Measurements from ENCODE around the gene OLFML2A. TPM values are rescaled to one million over a fixed set of nuclear protein-coding genes. Genes with fewer than 3 reads are reported as not detected.
"Not testable (repeated sequence)": the region's sequence is repeated elsewhere in the genome, so short reads cannot be mapped to it uniquely, and the experiment has no call there.

Gene OLFML2A
- total RNA-seq, 2 experiments from 2014 or later = 4.4 to 6.7 TPM

- Histone ChIP-seq H3K4me2 (ENCODE audit: low read length) (no peak overlapping the region), H3K4me1 (ENCODE audit: insufficient read depth, low read length, poor library complexity, severe bottlenecking) (no peaks in the 10 kb centered on the region), H4K20me1 (ENCODE audit: insufficient read depth, low read length) (no peaks in the 10 kb centered on the region), H3K79me2 (ENCODE audit: insufficient read depth, low read depth, low read length) (no peaks in the 10 kb centered on the region), H3K27ac (ENCODE audit: low read depth, low read length, poor library complexity, severe bottlenecking) (no peak overlapping the region), H3K36me3 (ENCODE audit: insufficient read depth, low read length) (no peaks in the 10 kb centered on the region), H3K9me3 (ENCODE audit: low read length) (no peaks in the 10 kb centered on the region), H3K9me2 (ENCODE audit: insufficient read depth, low read length) (no peaks in the 10 kb centered on the region), H2AFZ (ENCODE audit: low read length) (no peak overlapping the region), H3K4me3 (ENCODE audit: low read depth, low read length, poor library complexity, severe bottlenecking) (no peak overlapping the region)
- ChIA-PET CTCF (ENCODE audit: unreplicated experiment) (no interaction called here), POLR2A (interaction anchor here (0.6 kb wide), 1 partner anchor 1579 kb away, joined by 3 read pairs; no protein-coding TSS in a partner anchor)
- BruUV-seq (replicated peaks) = no TSS peak
- DNase-seq (ENCODE audit: low spot score) = no peak
- intact Hi-C loops (cut with micrococcal nuclease; ENCODE audit: unreplicated experiment) = no loop called here
- TF ChIP-seq EZH2phosphoT487 (IDR thresholded peaks at IDR 0.05; ENCODE audit: borderline replicate concordance, low read depth, low read length) = no peak
- TF ChIP-seq, protein P1, sequence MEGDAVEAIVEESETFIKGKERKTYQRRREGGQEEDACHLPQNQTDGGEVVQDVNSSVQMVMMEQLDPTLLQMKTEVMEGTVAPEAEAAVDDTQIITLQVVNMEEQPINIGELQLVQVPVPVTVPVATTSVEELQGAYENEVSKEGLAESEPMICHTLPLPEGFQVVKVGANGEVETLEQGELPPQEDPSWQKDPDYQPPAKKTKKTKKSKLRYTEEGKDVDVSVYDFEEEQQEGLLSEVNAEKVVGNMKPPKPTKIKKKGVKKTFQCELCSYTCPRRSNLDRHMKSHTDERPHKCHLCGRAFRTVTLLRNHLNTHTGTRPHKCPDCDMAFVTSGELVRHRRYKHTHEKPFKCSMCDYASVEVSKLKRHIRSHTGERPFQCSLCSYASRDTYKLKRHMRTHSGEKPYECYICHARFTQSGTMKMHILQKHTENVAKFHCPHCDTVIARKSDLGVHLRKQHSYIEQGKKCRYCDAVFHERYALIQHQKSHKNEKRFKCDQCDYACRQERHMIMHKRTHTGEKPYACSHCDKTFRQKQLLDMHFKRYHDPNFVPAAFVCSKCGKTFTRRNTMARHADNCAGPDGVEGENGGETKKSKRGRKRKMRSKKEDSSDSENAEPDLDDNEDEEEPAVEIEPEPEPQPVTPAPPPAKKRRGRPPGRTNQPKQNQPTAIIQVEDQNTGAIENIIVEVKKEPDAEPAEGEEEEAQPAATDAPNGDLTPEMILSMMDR (conservative IDR thresholded peaks at IDR 0.05; ENCODE audit: low read length) = no peak
Observed at GRCh38 chr9:124831642-124832364, 54.9 kb downstream of the OLFML2A start.

- no TSS peak for BruUV-seq (replicated peaks)
- Histone ChIP-seq H3K4me1 (ENCODE audit: insufficient read depth, low read length, poor library complexity, severe bottlenecking) (no peaks in the 10 kb centered on the region), H3K36me3 (ENCODE audit: insufficient read depth, low read length) (no peaks in the 10 kb centered on the region), H3K79me2 (ENCODE audit: insufficient read depth, low read depth, low read length) (no peaks in the 10 kb centered on the region), H4K20me1 (ENCODE audit: insufficient read depth, low read length) (no peaks in the 10 kb centered on the region), H3K4me2 (ENCODE audit: low read length) (no peak overlapping the region), H3K27ac (ENCODE audit: low read depth, low read length, poor library complexity, severe bottlenecking) (no peak overlapping the region), H2AFZ (ENCODE audit: low read length) (no peak overlapping the region), H3K9me2 (ENCODE audit: insufficient read depth, low read length) (no peaks in the 10 kb centered on the region), H3K9me3 (ENCODE audit: low read length) (no peaks in the 10 kb centered on the region), H3K4me3 (ENCODE audit: low read depth, low read length, poor library complexity, severe bottlenecking) (no peak overlapping the region)
- CTCF ChIA-PET (ENCODE audit: unreplicated experiment) = interaction anchor here (0.6 kb wide), 1 partner anchor 11 kb away, joined by 3 read pairs; no protein-coding TSS in a partner anchor
- TF ChIP-seq EZH2phosphoT487 (IDR thresholded peaks at IDR 0.05; ENCODE audit: borderline replicate concordance, low read depth, low read length) = no peak
- TF ChIP-seq, protein P1 (conservative IDR thresholded peaks at IDR 0.05; ENCODE audit: low read length) = no peak
- intact Hi-C loops (cut with micrococcal nuclease; ENCODE audit: unreplicated experiment) = no loop called here
- POLR2A ChIA-PET = interaction anchor here (0.6 kb wide), 1 partner anchor 747 kb away, joined by 3 read pairs; no protein-coding TSS in a partner anchor
- DNase-seq (ENCODE audit: low spot score) = no peak
Observed at GRCh38 chr9:124834591-124834990, 57.7 kb downstream of the OLFML2A start.

GRCh38 chr9:124835026-124835557, 58.2 kb downstream of the OLFML2A start:
- Histone ChIP-seq H2AFZ (ENCODE audit: low read length) (no peak overlapping the region), H3K79me2 (ENCODE audit: insufficient read depth, low read depth, low read length) (no peaks in the 10 kb centered on the region), H3K9me2 (ENCODE audit: insufficient read depth, low read length) (no peaks in the 10 kb centered on the region), H3K4me3 (ENCODE audit: low read depth, low read length, poor library complexity, severe bottlenecking) (no peak overlapping the region), H3K36me3 (ENCODE audit: insufficient read depth, low read length) (no peaks in the 10 kb centered on the region), H3K9me3 (ENCODE audit: low read length) (no peaks in the 10 kb centered on the region), H4K20me1 (ENCODE audit: insufficient read depth, low read length) (no peaks in the 10 kb centered on the region), H3K27ac (ENCODE audit: low read depth, low read length, poor library complexity, severe bottlenecking) (no peak overlapping the region), H3K4me1 (ENCODE audit: insufficient read depth, low read length, poor library complexity, severe bottlenecking) (no peaks in the 10 kb centered on the region), H3K4me2 (ENCODE audit: low read length) (no peak overlapping the region)
- ChIA-PET POLR2A (interaction anchor here (0.6 kb wide), 1 partner anchor 746 kb away, joined by 3 read pairs; no protein-coding TSS in a partner anchor), CTCF (ENCODE audit: unreplicated experiment) (interaction anchor here (0.6 kb wide), 1 partner anchor 11 kb away, joined by 3 read pairs; no protein-coding TSS in a partner anchor)
- no TSS peak for BruUV-seq (replicated peaks)
- TF ChIP-seq, protein P1 (conservative IDR thresholded peaks at IDR 0.05; ENCODE audit: low read length) = no peak
- no peak for TF ChIP-seq EZH2phosphoT487 (IDR thresholded peaks at IDR 0.05; ENCODE audit: borderline replicate concordance, low read depth, low read length)
- no peak for DNase-seq (ENCODE audit: low spot score)
- intact Hi-C loops (cut with micrococcal nuclease; ENCODE audit: unreplicated experiment) = no loop called here

DNA sequence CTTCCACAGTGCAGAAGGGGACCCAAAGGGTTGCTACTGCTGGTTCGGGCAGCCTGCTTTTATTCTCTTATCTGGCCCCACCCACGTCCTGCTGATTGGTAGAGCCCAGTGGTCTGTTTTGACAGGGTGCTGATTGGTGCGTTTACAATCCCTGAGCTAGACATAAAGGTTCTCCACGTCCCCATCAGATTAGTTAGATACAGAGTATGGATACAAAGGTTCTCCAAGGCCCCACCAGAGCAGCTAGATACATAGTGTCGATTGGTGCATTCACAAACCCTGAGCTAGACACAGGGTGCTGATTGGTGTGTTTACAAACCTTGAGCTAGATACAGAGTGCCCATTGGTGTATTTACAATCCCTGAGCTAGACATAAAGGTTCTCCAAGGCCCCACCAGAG, 61.2 kb downstream of the OLFML2A start:
- H3K4me3 ChIP-seq (ENCODE audit: low read depth, low read length, poor library complexity, severe bottlenecking); POLR2A ChIA-PET; H3K27ac ChIP-seq (ENCODE audit: low read depth, low read length, poor library complexity, severe bottlenecking); intact Hi-C loops (cut with micrococcal nuclease; ENCODE audit: unreplicated experiment); H2AFZ ChIP-seq (ENCODE audit: low read length); CTCF ChIA-PET (ENCODE audit: unreplicated experiment); H3K9me2 ChIP-seq (ENCODE audit: insufficient read depth, low read length); H3K79me2 ChIP-seq (ENCODE audit: insufficient read depth, low read depth, low read length); DNase-seq (ENCODE audit: low spot score); BruUV-seq (replicated peaks); H3K36me3 ChIP-seq (ENCODE audit: insufficient read depth, low read length); H3K4me2 ChIP-seq (ENCODE audit: low read length); H3K9me3 ChIP-seq (ENCODE audit: low read length); H4K20me1 ChIP-seq (ENCODE audit: insufficient read depth, low read length); H3K4me1 ChIP-seq (ENCODE audit: insufficient read depth, low read length, poor library complexity, severe bottlenecking): not testable (repeated sequence)

All from OCI-LY7 (cell line).